RWPE2 (cell line): Measurements from ENCODE around the gene ZFAND3.

Experiments
- ATAC-seq: fragments of 200-7000 bp; cut with Tn5 transposase; 3 replicates; pipeline ENCODE4 v1.9.1; 2021; ENCODE audit warnings: low read depth
- DNase-seq: peaks from one replicate; pipeline ENCODE4 v3.0.0-alpha.2; 2020; ENCODE audit warnings: low spot score
- H3K27ac ChIP-seq: fragments of 450-650 bp; 2 replicates; pipeline ENCODE4 v1.5.1; 2017; ENCODE audit warnings: mild to moderate bottlenecking; ENCODE audit not compliant: poor library complexity, severe bottlenecking
- H3K27me3 ChIP-seq: fragments of 250-450 bp; sonication (Bioruptor Pico); 2 replicates; pipeline ENCODE4 v1.5.1; 2021; ENCODE audit warnings: mild to moderate bottlenecking, moderate library complexity; ENCODE audit not compliant: insufficient read depth, poor library complexity, severe bottlenecking
- H3K36me3 ChIP-seq: fragments of 250-450 bp; sonication (Bioruptor Pico); 2 replicates; pipeline ENCODE4 v1.5.1; 2020; ENCODE audit warnings: low read depth, mild to moderate bottlenecking, moderate library complexity
- H3K4me1 ChIP-seq: fragments of 250-450 bp; sonication (Bioruptor Pico); 2 replicates; pipeline ENCODE4 v1.5.1; 2021; ENCODE audit warnings: mild to moderate bottlenecking, moderate library complexity; ENCODE audit not compliant: insufficient read depth, poor library complexity, severe bottlenecking
- H3K4me3 ChIP-seq: fragments of 250-450 bp; sonication (Bioruptor Pico); 2 replicates; pipeline ENCODE4 v1.5.1; 2021; ENCODE audit warnings: mild to moderate bottlenecking, moderate library complexity; ENCODE audit not compliant: severe bottlenecking
- H3K9me3 ChIP-seq: fragments of 250-450 bp; sonication (Bioruptor Pico); 2 replicates; pipeline ENCODE4 v1.5.1; 2021; ENCODE audit warnings: mild to moderate bottlenecking, moderate library complexity; ENCODE audit not compliant: severe bottlenecking
- TF ChIP-seq, protein P1 (sequence below): fragments of 450-650 bp; IDR thresholded peaks from one replicate; pipeline ENCODE4 v1.5.1; 2017; ENCODE audit warnings: mild to moderate bottlenecking, moderate library complexity; ENCODE audit not compliant: poor library complexity, severe bottlenecking

The ZFAND3 gene

DNA sequence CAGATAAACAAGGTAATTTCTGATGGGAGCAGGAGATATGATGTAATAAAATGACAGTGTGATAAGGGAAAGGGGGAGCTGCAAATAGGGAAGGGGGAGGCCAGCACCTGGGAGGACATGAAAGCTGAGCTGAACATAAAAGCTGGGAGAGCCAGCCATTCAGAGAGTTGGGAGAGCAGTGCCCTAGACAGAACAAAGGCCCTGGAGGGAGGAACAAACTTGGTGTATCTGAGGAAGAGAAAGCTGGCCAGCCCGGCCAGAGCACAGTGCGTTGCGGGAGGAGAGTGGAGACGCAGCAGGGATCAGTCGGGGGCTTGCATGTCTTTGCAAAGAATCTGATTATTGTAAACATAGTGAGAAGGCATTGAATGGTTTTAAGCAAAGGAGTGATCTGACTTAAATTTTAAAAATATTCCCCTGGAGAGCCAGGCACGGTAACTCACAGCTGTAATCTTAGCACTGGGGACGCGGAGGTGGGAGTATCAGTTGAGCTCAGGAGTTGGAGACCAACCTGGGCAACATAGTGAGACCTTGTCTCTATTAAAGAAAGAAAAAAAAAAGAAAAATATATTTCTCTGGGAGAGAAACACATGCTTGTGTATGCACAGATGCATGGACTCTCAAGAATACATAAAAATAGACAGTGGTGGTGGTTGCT, 318.2 kb downstream of the ZFAND3 start:
- DNase-seq (no peak), ATAC-seq (no peak)
- Histone ChIP-seq H3K27me3 (no peaks in the 10 kb centered on the region), H3K4me3 (no peak overlapping the region), H3K9me3 (no peaks in the 10 kb centered on the region), H3K27ac (no peak overlapping the region), H3K36me3 (peaks cover 4% of the 10 kb centered on the region; the same call in 1 of the 2 replicates), H3K4me1 (no peaks in the 10 kb centered on the region)
- TF ChIP-seq, protein P1, sequence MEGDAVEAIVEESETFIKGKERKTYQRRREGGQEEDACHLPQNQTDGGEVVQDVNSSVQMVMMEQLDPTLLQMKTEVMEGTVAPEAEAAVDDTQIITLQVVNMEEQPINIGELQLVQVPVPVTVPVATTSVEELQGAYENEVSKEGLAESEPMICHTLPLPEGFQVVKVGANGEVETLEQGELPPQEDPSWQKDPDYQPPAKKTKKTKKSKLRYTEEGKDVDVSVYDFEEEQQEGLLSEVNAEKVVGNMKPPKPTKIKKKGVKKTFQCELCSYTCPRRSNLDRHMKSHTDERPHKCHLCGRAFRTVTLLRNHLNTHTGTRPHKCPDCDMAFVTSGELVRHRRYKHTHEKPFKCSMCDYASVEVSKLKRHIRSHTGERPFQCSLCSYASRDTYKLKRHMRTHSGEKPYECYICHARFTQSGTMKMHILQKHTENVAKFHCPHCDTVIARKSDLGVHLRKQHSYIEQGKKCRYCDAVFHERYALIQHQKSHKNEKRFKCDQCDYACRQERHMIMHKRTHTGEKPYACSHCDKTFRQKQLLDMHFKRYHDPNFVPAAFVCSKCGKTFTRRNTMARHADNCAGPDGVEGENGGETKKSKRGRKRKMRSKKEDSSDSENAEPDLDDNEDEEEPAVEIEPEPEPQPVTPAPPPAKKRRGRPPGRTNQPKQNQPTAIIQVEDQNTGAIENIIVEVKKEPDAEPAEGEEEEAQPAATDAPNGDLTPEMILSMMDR: no peak

DNA sequence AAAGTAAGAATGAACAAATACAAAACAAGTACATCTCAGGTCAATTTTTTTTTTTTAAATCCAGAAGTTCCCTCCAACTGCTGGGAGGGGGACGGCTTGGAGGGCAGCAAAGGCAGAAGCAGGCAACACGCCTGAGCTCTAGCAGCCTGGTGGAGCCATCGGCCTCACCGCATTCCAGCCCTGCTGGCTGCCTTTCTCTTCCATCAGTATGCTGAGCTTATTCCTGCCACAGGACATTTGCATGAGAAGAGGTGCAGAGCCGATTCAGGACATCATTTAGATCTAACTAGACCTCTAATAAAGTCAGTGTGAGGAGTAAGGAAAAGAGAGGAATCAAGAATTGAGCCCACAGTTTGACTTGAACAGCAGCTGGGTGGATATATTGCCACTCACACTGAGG, 318.8 kb downstream of the ZFAND3 start:
- ATAC-seq (no peak), DNase-seq (no peak)
- no peaks in the 10 kb centered on the region for H3K27me3 ChIP-seq
- H3K4me1 ChIP-seq: no peaks in the 10 kb centered on the region
- H3K36me3 ChIP-seq: peaks cover 4% of the 10 kb centered on the region; the same call in 1 of the 2 replicates
- no peaks in the 10 kb centered on the region for H3K9me3 ChIP-seq
- TF ChIP-seq, protein P1: no peak
- H3K4me3 ChIP-seq: no peak overlapping the region
- H3K27ac ChIP-seq: no peak overlapping the region

DNA sequence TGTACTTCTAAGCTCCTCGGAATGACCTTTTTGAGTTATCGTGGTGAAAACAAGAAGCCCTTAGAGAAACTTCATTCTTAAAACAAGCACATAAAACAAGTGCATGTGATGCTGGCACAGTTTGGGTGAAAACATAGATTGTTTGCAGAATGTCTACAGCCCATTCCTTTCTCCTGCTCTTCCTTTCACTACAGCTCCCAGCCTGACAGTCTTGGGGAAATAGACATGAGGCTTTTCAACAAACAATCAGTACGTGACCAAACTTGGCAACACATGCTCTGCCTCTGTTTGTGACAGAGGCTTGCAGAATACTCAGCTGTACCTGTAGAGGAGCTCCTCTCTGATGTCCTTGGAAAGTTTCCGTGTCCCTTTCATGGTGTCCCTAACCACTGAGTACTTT, 321.6 kb downstream of the ZFAND3 start:
- Histone ChIP-seq H3K27me3 (no peaks in the 10 kb centered on the region), H3K9me3 (no peaks in the 10 kb centered on the region), H3K36me3 (no peaks in the 10 kb centered on the region), H3K27ac (no peak overlapping the region), H3K4me3 (no peak overlapping the region), H3K4me1 (no peaks in the 10 kb centered on the region)
- ATAC-seq (no peak), DNase-seq (no peak)
- TF ChIP-seq, protein P1: no peak

DNA sequence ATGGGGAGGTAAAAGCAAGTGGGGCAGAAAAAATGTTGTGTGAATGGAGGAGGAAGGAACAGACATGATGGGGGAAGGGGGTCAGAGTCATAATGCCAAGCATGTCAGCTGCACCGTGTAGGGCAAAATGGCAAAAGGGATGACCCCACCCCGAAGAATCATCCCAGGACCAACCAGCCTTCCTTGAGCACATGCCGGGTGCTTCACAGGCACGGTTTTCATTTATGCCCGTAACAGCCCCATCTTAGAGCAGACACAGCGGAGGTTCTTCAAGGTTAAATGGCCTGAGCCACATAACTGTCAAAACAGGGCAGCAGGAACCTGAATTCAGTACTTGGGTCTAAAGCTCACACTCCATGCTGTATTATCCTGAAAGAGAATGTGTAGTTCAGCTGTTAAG, 322.2 kb downstream of the ZFAND3 start:
- H3K4me3 ChIP-seq: no peak overlapping the region
- ATAC-seq (no peak), DNase-seq (no peak)
- H3K4me1 ChIP-seq: no peaks in the 10 kb centered on the region
- TF ChIP-seq, protein P1: no peak
- no peaks in the 10 kb centered on the region for H3K27me3 ChIP-seq
- H3K36me3 ChIP-seq: no peaks in the 10 kb centered on the region; the same call in 1 of the 2 replicates
- no peaks in the 10 kb centered on the region for H3K9me3 ChIP-seq
- no peak overlapping the region for H3K27ac ChIP-seq

DNA sequence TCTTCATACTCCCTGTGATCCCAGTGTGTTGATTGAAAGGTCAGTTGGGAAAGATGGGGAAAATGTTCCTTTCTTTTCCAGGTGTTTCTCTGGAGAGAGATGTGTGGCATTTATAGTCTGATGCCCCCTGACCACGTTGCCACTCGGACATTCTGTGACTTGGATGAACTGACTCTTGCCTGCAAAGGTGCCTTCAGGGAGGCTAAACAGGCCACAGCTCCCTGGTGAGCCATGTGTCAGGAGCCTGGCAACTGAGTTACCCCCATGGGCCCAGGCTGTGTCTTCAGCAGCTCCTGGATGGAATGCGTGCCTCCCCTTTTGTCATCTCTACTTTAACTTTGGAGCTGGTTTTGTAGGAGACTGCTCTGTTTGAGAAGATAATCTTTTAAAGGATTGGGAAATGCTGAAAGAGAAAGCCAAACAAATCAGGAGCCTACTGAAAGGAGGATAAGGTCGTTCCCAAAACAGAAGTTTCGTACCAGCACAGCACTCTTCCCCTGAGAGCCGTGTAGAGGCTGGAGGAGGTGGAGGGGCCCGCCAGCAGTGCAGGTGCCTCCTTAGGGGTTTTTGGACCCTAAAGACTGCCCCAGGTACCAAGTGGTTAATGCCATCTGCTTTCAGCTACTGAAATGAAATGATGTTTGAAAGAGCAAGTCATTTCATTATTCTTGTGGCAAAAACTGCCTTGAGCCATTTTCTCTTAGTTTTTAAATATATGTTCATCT, 322.8 kb downstream of the ZFAND3 start:
- TF ChIP-seq, protein P1: no peak
- no peaks in the 10 kb centered on the region for H3K9me3 ChIP-seq
- no peaks in the 10 kb centered on the region for H3K27me3 ChIP-seq
- no peak overlapping the region for H3K4me3 ChIP-seq
- H3K36me3 ChIP-seq: no peaks in the 10 kb centered on the region; the same call in 1 of the 2 replicates
- ATAC-seq (no peak), DNase-seq (no peak)
- H3K27ac ChIP-seq: no peak overlapping the region
- H3K4me1 ChIP-seq: no peaks in the 10 kb centered on the region
